CD4-positive, alpha-beta T cell (primary cell): ENCODE measurements around the gene FAM177B. TPM values are rescaled to one million over a fixed set of nuclear protein-coding genes. Genes with fewer than 3 reads are reported as not detected.

Source experiments
- ATAC-seq: fragments of 200-7000 bp; cut with Tn5 transposase; one replicate; pipeline ENCODE4 v1.10.0; 2022; ENCODE audit warnings: mild to moderate bottlenecking; ENCODE audit not compliant: poor library complexity
- CTCF ChIA-PET: fragments of 350-600 bp; sonication (Branson Sonifier 250); formaldehyde crosslinking; loops from one replicate; lab custom pipeline; 2021; ENCODE audit warnings: antibody characterized with exemption, inconsistent platforms; lab: Charles Lee
- POLR2A ChIA-PET: fragments of 350-600 bp; sonication (Branson Sonifier 250); formaldehyde crosslinking; loops from one replicate; lab custom pipeline; 2021; ENCODE audit warnings: antibody characterized with exemption, inconsistent platforms; lab: Charles Lee
- DNase-seq, 14 experiments: peaks; one replicate each; pipeline ENCODE4 v3.0.0-alpha.2; 2013 to 2020; ENCODE audit warnings: mixed read lengths in 2 of 14
- H3K27ac ChIP-seq, 2 donors: one replicate each; pipeline versions ENCODE4 v1.5.1 to v1.7.0; 2013; ENCODE audit warnings: low read length in 2 of 2, low read depth in 1 of 2, mild to moderate bottlenecking in 1 of 2
- H3K27me3 ChIP-seq, 2 experiments: 1 replicate in 1 of 2; 2 replicates in 1 of 2; pipeline versions ENCODE4 v1.6.1 to v1.7.0; 2013; ENCODE audit warnings: low read length in 2 of 2, control low read depth in 1 of 2, mild to moderate bottlenecking in 1 of 2, moderate library complexity in 1 of 2; ENCODE audit not compliant: insufficient read depth in 2 of 2, control insufficient read depth in 1 of 2
- H3K36me3 ChIP-seq: one replicate; pipeline ENCODE4 v1.6.1; 2013; ENCODE audit warnings: low read length, control low read depth; ENCODE audit not compliant: insufficient read depth
- H3K4me1 ChIP-seq: one replicate; pipeline ENCODE4 v1.6.1; 2013; ENCODE audit warnings: low read length, control low read depth; ENCODE audit not compliant: insufficient read depth
- H3K4me3 ChIP-seq: one replicate; pipeline ENCODE4 v1.5.1; 2013; ENCODE audit warnings: mild to moderate bottlenecking, low read length, moderate library complexity
- H3K9me3 ChIP-seq, 2 experiments: 1 replicate in 1 of 2; 2 replicates in 1 of 2; pipeline versions ENCODE4 v1.6.1 to v1.7.0; 2013; ENCODE audit warnings: low read length in 2 of 2, mild to moderate bottlenecking in 2 of 2, control low read depth in 1 of 2, moderate library complexity in 1 of 2; ENCODE audit not compliant: control insufficient read depth in 1 of 2, insufficient read depth in 1 of 2
- H3K27ac Mint-ChIP-seq: one replicate; pipeline ENCODE4 v1.8.0; 2020; ENCODE audit warnings: mixed read lengths
- H3K27me3 Mint-ChIP-seq: one replicate; pipeline ENCODE4 v1.8.0; 2021; ENCODE audit warnings: mixed read lengths
- H3K36me3 Mint-ChIP-seq: one replicate; pipeline ENCODE4 v1.8.0; 2021; ENCODE audit warnings: low read depth, mixed read lengths
- H3K4me1 Mint-ChIP-seq: one replicate; pipeline ENCODE4 v1.8.0; 2021; ENCODE audit warnings: low read depth, mixed read lengths
- H3K4me3 Mint-ChIP-seq: one replicate; pipeline ENCODE4 v1.8.0; 2020; ENCODE audit warnings: mild to moderate bottlenecking, mixed read lengths
- H3K9me3 Mint-ChIP-seq: one replicate; pipeline ENCODE4 v1.8.0; 2020; ENCODE audit warnings: mixed read lengths
- CTCF ChIP-seq: fragments of 200-600 bp; IDR thresholded peaks from one replicate; pipeline ENCODE4 v1.8.0; 2022; ENCODE audit warnings: antibody characterized with exemption, mild to moderate bottlenecking
- intact Hi-C, 2 experiments: fragments of 100-400 bp; cut with DNase I in 1 of 2; cut with micrococcal nuclease in 1 of 2; formaldehyde crosslinking; loops; one replicate each; pipeline versions ENCODE4 v1.15.1 to v1.9.0; 2023 to 2025; cut with DNase I, micrococcal nuclease
- total RNA-seq, 174 experiments: library from RNA in 2 of 174; stranded (reverse) in 2 of 174; gene quantifications; one replicate each; pipeline ENCODE4 v1.2.3 and lab custom pipeline; 2021 to 2026

Gene FAM177B
- total RNA-seq, 2 experiments from 2014 or later = not detected

- no peaks in the 10 kb centered on the region for H3K36me3 Mint-ChIP-seq
- CTCF ChIA-PET = no interaction called here
- ATAC-seq = no peak
These were observed 53.1 kb downstream of the FAM177B start for GRCh38 chr1:222790115-222790514.

GRCh38 chr1:222790520-222790919 is 53.5 kb downstream of the FAM177B start:
- no peaks in the 10 kb centered on the region for H3K4me1 ChIP-seq
- ATAC-seq = no peak
- intact Hi-C loops = loop anchor here in 1 of 2 experiments (2.0 to 5.0 kb wide), 2 partner anchors 332 to 892 kb away; no protein-coding TSS in a partner anchor
- Mint-ChIP-seq H3K9me3 (no peaks in the 10 kb centered on the region), H3K27ac (no peak overlapping the region), H3K27me3 (no peaks in the 10 kb centered on the region), H3K4me1 (no peaks in the 10 kb centered on the region), H3K36me3 (no peaks in the 10 kb centered on the region), H3K4me3 (no peak overlapping the region)
- no peaks in the 10 kb centered on the region for H3K27me3 ChIP-seq
- H3K36me3 ChIP-seq = no peaks in the 10 kb centered on the region
- DNase-seq = no peak
- CTCF ChIA-PET = no interaction called here
- no peak overlapping the region for H3K4me3 ChIP-seq
- no peaks in the 10 kb centered on the region for H3K9me3 ChIP-seq
- no peak overlapping the region for H3K27ac ChIP-seq
- no peak for TF ChIP-seq CTCF
- POLR2A ChIA-PET = no interaction called here

More at GRCh38 chr1:222790115-222790514, 53.1 kb downstream of the FAM177B start:
- Histone ChIP-seq H3K27me3 (no peaks in the 10 kb centered on the region), H3K36me3 (no peaks in the 10 kb centered on the region), H3K27ac (no peak overlapping the region), H3K4me1 (no peaks in the 10 kb centered on the region), H3K9me3 (no peaks in the 10 kb centered on the region), H3K4me3 (no peak overlapping the region)
- Mint-ChIP-seq H3K4me1 (no peaks in the 10 kb centered on the region), H3K27ac (no peak overlapping the region), H3K9me3 (no peaks in the 10 kb centered on the region), H3K4me3 (no peak overlapping the region), H3K27me3 (no peaks in the 10 kb centered on the region)
- no peak for DNase-seq
- POLR2A ChIA-PET = no interaction called here
- intact Hi-C loops = loop anchor here in 1 of 2 experiments (2.0 to 5.0 kb wide), 2 partner anchors 333 to 892 kb away; no protein-coding TSS in a partner anchor
- no peak for TF ChIP-seq CTCF

- no peak for TF ChIP-seq CTCF
- no peaks in the 10 kb centered on the region for H3K27me3 Mint-ChIP-seq
- Histone ChIP-seq H3K4me1 (no peaks in the 10 kb centered on the region), H3K4me3 (no peak overlapping the region), H3K27me3 (no peaks in the 10 kb centered on the region), H3K9me3 (no peaks in the 10 kb centered on the region), H3K36me3 (no peaks in the 10 kb centered on the region), H3K27ac (no peak overlapping the region)
- no peak overlapping the region for H3K27ac Mint-ChIP-seq
- CTCF ChIA-PET = interaction anchor here (1.2 kb wide), 1 partner anchor 332 kb away, joined by 3 read pairs; no protein-coding TSS in a partner anchor
- H3K4me1 Mint-ChIP-seq = no peaks in the 10 kb centered on the region
- DNase-seq (no peak), ATAC-seq (no peak)
- POLR2A ChIA-PET = no interaction called here
- no peaks in the 10 kb centered on the region for H3K36me3 Mint-ChIP-seq
- no peaks in the 10 kb centered on the region for H3K9me3 Mint-ChIP-seq
- intact Hi-C loops = loop anchor here in 1 of 2 experiments (2.0 to 5.0 kb wide), 2 partner anchors 332 to 891 kb away; no protein-coding TSS in a partner anchor
- H3K4me3 Mint-ChIP-seq = no peak overlapping the region
These were observed 54.2 kb downstream of the FAM177B start for GRCh38 chr1:222791006-222791710.
